NCI-H2081 treated with DMSO at 0.1 percent for 48 hours (cell line): Measurements from ENCODE around the gene KLK6.

Experiments
- DNase-seq: peaks from one replicate; lab custom pipeline; 2025; lab: John Stamatoyannopoulos, UW

The KLK6 gene

GRCh38 chr19:50952910-50953309, 16.5 kb downstream of the KLK6 start, which contains the start of gene KLK5:
TSS of gene KLK5 (minus strand) at chr19:50953038. CDS start at chr19:50952657, 381 bp downstream.
- no peak for DNase-seq

DNA sequence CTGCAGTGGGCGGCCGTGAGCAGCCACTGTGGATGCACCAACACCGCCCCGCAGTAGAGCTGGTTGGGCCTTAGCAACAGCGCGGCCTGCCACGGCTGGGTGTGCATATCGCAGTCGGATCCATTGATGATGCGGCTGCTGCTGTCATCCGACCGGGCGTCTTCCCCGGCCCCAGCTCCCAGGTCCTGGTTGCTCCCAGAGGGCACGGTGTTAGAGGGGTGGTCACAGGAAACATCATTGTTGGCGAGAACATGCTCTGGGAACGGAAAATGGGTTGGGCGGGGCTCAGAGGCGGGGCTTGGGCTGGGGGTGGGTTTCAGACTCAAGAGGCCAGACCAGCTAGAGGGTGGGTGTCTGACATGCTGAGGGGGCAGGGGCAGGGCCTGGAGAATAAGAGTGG, 19.5 kb downstream of the KLK6 start:
- no peak for DNase-seq

DNA sequence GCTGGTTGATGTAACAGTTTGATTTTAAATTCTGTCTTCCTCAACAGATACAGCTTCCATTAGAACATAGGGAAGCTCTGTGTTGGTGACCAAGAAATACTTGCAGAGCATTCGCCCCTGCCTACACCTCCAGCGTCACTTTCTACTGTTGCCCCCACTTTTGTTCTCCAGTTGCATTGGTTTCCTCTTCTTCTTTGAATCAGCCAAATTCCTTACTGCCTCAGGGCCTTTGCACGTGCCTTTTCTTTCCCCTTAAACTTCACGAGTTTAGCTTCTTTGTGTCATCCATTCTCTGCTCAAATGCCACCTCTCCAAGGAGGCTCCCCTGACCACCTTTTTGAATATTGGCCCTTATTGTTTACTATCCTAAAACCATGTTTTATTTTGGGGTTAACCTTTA, 22.3 kb downstream of the KLK6 start:
- DNase-seq = no peak

DNA sequence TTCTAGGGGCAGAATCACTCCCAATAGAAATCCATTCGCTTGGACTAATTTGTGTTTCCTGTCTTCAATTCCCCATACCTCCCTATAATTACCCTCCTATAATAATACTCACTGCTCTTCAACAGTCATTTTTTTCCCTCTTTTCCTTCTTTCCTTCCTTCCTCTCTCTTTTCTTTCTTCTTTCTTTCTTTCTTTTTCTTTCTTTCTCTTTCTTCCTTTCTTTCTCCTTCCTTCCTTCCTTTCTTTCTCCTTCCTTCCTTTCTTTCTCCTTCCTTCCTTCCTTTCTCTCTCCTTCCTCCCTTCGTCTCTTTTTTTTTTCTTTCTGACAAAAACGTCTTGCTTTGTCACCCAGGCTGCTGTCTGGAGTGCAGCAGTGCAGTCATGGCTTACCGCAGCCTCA, 24.6 kb downstream of the KLK6 start:
- DNase-seq = no peak

- no peak for DNase-seq
Measured at GRCh38 chr19:50943074-50943828, 26.1 kb downstream of the KLK6 start.

DNA sequence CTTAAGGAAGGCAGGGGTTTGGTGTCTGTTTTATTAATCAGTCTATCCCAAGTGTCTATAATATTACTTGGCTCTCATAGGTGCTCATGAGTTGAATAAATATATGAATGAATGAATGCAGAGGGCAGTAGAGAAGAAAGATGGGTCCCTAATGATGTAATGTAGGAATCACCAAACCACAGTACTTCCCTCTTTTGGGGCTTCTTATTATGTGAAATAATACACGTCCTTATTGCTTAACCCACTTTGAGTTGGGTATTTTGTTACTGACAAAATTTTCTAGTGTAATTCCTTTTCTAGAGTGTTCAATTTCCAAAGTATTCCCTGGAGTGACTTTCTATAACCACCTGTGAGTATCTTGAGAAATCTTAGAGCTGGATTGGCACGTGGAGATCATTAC, 29.8 kb downstream of the KLK6 start:
- DNase-seq = no peak

DNA sequence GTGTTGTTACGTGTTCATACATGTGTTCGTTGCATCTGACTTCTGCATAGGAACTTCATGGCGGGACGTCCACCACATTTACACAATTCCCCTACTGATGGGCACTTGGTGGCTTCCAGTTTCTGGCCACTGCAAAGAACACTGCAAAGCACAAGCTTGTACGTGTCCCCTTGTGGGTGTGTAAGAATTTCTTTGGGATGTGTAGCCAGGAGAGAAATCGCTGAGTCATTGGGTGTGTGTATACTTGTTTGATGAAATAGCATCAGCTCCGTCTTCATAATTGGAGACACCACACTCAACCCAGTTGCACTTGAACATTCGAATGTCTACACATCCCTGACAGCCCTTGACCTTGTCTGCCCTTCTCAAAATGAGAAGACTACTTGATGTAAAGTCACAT, 35.8 kb downstream of the KLK6 start:
- DNase-seq = no peak

DNA sequence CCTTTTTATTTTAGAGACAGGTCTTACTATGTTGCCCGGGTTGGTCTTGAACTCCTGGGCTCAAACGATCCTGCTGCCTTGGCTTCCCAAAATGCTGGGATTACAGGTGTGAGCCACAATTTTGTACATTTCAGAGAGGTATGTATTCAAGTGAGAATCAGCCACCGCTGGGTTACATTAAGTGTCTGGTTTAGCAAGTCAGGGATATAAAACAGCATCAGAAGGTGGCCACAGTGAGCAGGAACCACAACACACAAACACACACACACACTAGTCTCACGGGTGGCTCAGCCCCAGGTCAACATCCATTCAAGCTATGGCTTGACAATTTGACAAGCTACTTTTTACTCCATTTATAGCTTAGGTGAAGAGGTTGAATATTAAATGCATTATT, 36.7 kb downstream of the KLK6 start:
- no peak for DNase-seq

DNA sequence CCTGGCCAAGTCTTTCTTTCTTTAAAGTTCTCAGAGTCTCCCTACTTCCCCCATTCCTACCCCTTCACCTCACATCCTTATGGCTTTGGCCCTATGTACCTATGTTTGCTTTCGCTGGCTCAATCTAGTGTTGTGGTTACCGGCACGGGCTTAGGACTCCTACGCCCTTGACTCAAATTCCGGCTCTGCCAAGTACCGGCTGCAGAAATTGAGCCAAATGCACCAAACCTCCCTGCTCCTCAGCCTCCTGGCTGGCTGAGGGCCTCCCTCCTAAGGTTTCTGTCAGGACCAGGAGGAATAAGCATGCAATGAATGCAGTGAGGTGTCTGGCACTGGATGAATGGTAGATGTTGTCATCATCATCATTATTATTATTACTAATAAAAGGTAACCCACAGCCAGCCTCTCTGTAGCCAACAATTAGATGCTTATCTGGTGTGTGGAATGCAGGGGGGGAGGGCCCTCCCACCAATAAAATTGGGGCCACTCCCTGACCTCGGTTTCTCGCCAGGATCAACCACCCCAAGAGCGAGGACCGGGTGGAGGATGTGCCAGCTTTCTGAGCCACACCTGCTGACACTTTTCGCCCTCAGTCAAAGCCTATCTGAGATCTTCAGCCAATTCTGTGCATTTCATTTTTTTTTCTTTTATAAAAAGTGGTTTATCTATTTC, 37.2 kb downstream of the KLK6 start:
- no peak for DNase-seq

DNA sequence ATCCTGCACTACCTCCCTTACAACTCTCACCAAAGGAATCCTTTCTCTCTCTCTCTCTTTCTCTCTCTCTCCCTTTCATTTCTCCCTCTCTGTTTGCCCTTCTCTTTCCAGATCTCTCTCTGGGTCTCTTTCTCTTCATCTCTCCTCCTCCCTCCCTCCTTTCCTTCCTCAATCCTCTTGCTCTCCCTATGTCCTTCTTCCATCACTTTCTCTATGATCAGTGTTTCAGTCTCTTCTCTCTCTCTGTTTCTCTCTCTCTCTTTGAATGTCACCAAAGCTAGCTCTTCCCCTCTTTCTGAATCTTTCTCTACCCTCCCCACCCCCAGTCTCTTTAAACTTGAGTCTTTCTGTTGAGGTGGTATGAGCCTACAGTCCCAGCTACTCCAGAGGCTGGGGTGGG, 38.4 kb downstream of the KLK6 start:
- DNase-seq = no peak

DNA sequence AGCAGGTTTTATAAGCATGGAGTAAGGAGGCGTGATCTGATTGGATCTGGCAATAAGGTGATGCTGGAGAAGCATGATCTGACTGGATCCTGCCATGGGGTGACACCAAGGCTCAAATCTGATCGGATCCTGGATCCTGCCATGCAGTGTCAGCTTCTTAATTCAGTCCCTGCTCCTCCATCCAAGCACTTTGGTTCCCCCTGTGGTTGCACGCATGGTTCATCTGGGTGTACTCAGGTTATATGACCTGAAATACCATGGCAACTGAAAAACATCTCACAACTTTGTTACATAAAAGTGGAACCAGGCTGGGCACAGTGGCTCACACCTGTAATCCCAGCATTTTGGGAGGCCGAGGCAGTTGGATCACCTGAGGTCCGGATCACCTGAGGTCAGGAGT, 40.6 kb downstream of the KLK6 start:
- no peak for DNase-seq

- DNase-seq = no peak
Measured at GRCh38 chr19:50926144-50926543, 43.2 kb downstream of the KLK6 start.

DNA sequence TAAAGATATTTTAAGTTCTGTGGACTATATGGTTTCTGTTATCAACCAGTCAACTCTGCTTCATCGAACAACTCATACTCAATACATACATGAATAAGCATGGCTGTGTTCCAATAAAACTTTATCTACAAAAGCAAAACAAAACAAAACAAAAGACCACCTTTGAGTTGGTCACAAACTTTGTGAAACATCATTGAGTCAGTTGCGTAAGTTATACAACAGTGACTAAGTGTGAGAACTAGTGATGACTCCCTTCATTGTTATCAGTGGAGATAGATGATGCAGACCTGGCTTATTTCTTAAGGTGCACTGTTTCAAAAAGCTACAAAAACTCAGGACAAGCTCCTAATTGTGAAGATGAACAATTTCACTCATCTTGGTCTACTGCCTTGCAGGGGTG, 43.7 kb downstream of the KLK6 start:
- no peak for DNase-seq

- DNase-seq = no peak
Measured at GRCh38 chr19:50924586-50924985, 44.8 kb downstream of the KLK6 start.

DNA sequence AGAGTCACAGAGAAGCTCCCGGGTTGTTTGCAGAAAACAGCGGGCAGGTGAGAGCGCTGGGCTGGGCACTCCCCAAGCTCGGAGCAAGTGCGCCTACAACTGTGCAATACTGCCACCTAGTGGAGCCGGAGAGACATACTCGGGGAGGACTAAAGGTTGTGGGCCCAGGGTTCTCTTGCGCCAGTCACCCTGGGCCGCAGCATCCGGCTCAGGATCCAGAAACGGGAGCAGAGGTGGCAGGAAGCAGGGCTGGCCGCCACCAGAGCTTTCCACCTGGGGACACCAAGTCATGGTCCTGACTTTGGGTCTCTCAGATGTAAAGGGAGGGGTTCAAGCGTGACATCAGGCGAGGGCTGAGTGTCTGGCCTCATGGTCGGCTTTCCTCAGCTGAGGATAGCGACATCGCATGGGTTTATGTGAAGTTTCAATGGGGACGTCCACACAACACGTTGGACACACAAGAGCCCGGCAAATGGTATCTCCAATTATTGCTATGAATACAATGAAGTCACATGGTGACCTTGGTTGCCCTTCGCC, 47.0 kb downstream of the KLK6 start:
- DNase-seq = peak; percentile 60

GRCh38 chr19:50921426-50922316, 47.7 kb downstream of the KLK6 start:
- DNase-seq = no peak

DNA sequence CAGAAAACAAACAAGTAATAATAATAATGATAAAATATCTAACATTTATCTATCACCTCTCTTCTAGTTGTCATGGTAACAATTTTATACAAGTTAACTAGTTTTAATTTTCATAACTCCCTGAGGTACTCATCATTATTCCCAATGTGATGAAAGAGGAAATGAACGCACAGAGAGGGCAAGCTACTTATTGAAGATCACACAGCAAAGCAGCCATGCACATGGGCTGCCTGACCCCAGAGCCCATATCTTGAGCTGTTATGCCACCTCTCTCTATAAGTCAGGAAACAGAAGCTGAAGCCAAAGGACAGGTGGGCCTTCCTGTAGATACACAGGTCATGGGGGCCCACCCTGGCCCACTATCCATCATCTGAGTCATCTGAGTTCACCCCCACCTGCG, 53.3 kb downstream of the KLK6 start:
- no peak for DNase-seq

- no peak for DNase-seq
Measured at GRCh38 chr19:50912727-50913716, 56.4 kb downstream of the KLK6 start.

GRCh38 chr19:50912102-50912599, 57.2 kb downstream of the KLK6 start:
- no peak for DNase-seq

DNA sequence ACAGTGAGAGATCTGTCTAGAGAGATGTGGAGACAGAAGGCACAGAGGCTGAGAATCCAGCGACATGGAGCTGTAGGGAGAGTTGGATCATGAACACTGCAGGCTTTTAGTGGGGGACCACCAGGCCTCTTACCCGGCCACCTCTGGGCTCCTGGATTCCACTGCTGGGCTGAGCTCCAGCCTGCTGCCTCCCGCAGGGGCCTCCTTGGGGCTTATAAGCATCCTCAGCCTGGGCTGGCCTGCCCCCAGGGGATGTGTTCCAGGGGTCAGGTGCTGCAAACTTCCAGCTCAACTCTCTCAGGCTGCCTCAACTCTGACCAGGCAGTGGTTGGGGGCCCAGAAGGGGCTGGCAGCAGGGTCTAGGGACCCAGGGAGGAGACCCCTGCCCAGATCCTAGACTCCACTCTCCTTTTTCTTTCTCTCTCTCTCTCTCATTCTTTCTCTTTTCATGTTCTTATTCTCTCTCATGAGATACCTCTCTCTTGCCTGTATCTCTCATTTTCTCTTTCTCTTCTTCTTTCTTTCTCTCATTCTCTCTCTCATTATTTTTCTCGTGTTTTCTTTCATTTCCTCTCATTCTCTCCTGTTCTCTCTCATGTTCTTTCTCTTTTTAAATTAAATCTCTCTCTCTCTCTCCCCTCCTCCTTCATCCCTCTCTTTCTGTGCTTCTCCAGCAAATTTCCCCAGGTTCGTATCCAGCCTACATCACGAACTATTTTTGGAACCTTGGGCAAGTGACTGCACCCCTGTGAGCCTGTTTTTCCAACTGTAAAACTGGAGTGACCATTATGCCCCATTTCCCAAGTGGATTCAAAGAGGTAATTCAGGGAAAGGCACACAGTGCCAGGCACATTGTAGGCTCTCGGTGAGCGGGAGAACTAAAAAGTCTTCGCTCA, 57.9 kb downstream of the KLK6 start, which contains the start of gene KLK4:
Gene KLK4 (minus strand): TSS at position 190 of the 896 bp plus-strand sequence. CDS start 657 bp downstream, outside the sequence.
- no peak for DNase-seq
